Kidney (tissue), 14 donors: ENCODE results near the gene CEP20. TPM values are rescaled to one million over a fixed set of nuclear protein-coding genes. Genes with fewer than 3 reads are reported as not detected.

Experiments used
- DNase-seq, 5 donors: peaks; one replicate each; pipeline ENCODE4 v3.0.0-alpha.2; 2013 to 2020
- FAIRE-seq: peaks from 2 replicates; lab custom pipeline; 2012; peaks lifted over from hg19 to GRCh38; lab: Jason Lieb, UNC
- H3K27ac ChIP-seq, 2 donors: one replicate each; pipeline ENCODE4 v1.7.0; 2013; ENCODE audit warnings: low read depth in 2 of 2, low read length in 2 of 2, inconsistent platforms in 1 of 2
- H3K27me3 ChIP-seq: one replicate; pipeline ENCODE4 v1.7.1; 2013; ENCODE audit warnings: low read length, inconsistent platforms; ENCODE audit not compliant: control insufficient read depth, insufficient read depth
- H3K36me3 ChIP-seq, 3 donors: one replicate each; pipeline versions ENCODE4 v1.7.0 to v1.7.1; 2013; ENCODE audit warnings: low read length in 3 of 3, control low read depth in 1 of 3, inconsistent platforms in 1 of 3; ENCODE audit not compliant: insufficient read depth in 3 of 3, control insufficient read depth in 2 of 3
- H3K4me1 ChIP-seq, 3 donors: one replicate each; pipeline versions ENCODE4 v1.7.0 to v1.7.1; 2013; ENCODE audit warnings: low read length in 3 of 3, inconsistent platforms in 1 of 3, low read depth in 1 of 3; ENCODE audit not compliant: control insufficient read depth in 2 of 3, insufficient read depth in 2 of 3
- H3K4me3 ChIP-seq, 3 donors: one replicate each; pipeline versions ENCODE4 v1.7.0 to v1.8.1; 2013; ENCODE audit warnings: low read length in 3 of 3, control low read depth in 1 of 3, inconsistent platforms in 1 of 3
- H3K9ac ChIP-seq, 3 donors: one replicate each; pipeline versions ENCODE4 v1.7.0 to v1.7.1; 2013; ENCODE audit warnings: low read length in 3 of 3, control low read depth in 1 of 3, inconsistent platforms in 1 of 3
- H3K9me3 ChIP-seq, 3 donors: one replicate each; pipeline versions ENCODE4 v1.7.0 to v1.7.1; 2013; ENCODE audit warnings: low read length in 3 of 3, control low read depth in 1 of 3, inconsistent platforms in 1 of 3; ENCODE audit not compliant: control insufficient read depth in 2 of 3, insufficient read depth in 1 of 3
- intact Hi-C: fragments of 100-400 bp; cut with DNase I; formaldehyde crosslinking; loops from one replicate; pipeline ENCODE4 v1.11.1; 2022
- polyA plus RNA-seq: library from polyadenylated mRNA; stranded (reverse); fragments of 350-450 nt; fragmentation: Illumina TruSeq; extraction: RNeasy Lipid Tissue Mini Kit (QIAGEN cat#74804); gene quantifications from one replicate; pipeline ENCODE4 v1.2.3, GENCODE V29; 2014; ENCODE audit warnings: low read depth, low replicate concordance; ENCODE audit not compliant: insufficient read depth
- total RNA-seq: library from RNA; stranded (reverse); fragmentation: NEBNext Ultra II Directional; extraction: Animal tissue kit (Norgen Biotek cat#: 25700); gene quantifications from one replicate; pipeline ENCODE4 v1.2.1, GENCODE V29; 2021
- TF ChIP-seq, protein P1 (sequence below): IDR thresholded peaks from 3 replicates; pipeline ENCODE4 v1.5.1; 2012; ENCODE audit warnings: mild to moderate bottlenecking, moderate library complexity, borderline replicate concordance; ENCODE audit not compliant: insufficient read depth; ENCODE audit errors: extremely low read depth
- donor health status: control.
- donor health status: control.
- donor health status: control.
- donor health status: control.
- donor health status: control.
- donor health status: DM: yes; HTN: yes; CAD: no.
- donor health status: Normal renal cell carcinoma (clear cell type).

CEP20 gene
- total and polyA plus RNA-seq, 2 donors from 2014 or later = 24.8 to 28.9 TPM

DNA sequence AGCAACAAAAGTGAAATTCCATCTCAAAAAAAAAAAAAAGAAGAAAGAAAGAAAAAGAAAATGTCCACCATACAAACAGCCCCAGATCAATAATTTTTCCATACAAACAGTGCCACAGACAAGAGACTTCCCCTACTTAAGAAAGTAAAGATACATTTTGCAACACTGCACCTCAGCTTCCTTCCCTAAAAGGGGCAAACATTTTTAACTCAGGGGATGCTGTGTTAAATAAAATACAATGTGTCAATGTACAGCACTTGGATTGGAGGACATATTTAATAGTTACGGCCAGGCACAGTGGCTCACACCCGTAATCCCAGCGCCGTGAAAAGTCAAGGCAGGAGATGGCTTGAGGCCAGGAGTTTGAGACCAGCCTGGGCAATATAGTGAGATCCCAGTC, 53.9 kb downstream of the CEP20 start:
- no peaks in the 10 kb centered on the region for H3K9me3 ChIP-seq
- no peak overlapping the region for H3K4me3 ChIP-seq
- no peak overlapping the region for H3K9ac ChIP-seq
- H3K27ac ChIP-seq = no peak overlapping the region
- no peaks in the 10 kb centered on the region for H3K36me3 ChIP-seq
- intact Hi-C loops = no loop called here
- FAIRE-seq (no peak), DNase-seq (no peak)
- no peaks in the 10 kb centered on the region for H3K27me3 ChIP-seq
- no peaks in the 10 kb centered on the region for H3K4me1 ChIP-seq
- TF ChIP-seq, protein P1, sequence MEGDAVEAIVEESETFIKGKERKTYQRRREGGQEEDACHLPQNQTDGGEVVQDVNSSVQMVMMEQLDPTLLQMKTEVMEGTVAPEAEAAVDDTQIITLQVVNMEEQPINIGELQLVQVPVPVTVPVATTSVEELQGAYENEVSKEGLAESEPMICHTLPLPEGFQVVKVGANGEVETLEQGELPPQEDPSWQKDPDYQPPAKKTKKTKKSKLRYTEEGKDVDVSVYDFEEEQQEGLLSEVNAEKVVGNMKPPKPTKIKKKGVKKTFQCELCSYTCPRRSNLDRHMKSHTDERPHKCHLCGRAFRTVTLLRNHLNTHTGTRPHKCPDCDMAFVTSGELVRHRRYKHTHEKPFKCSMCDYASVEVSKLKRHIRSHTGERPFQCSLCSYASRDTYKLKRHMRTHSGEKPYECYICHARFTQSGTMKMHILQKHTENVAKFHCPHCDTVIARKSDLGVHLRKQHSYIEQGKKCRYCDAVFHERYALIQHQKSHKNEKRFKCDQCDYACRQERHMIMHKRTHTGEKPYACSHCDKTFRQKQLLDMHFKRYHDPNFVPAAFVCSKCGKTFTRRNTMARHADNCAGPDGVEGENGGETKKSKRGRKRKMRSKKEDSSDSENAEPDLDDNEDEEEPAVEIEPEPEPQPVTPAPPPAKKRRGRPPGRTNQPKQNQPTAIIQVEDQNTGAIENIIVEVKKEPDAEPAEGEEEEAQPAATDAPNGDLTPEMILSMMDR = no peak

- Histone ChIP-seq H3K4me1 (no peaks in the 10 kb centered on the region), H3K4me3 (no peak overlapping the region), H3K27ac (no peak overlapping the region), H3K36me3 (no peaks in the 10 kb centered on the region), H3K27me3 (no peaks in the 10 kb centered on the region), H3K9me3 (no peaks in the 10 kb centered on the region), H3K9ac (no peak overlapping the region)
- intact Hi-C loops = no loop called here
- TF ChIP-seq, protein P1 = no peak
- DNase-seq = peak in 2 of 5 donors; percentile 46 to 50
- no peak for FAIRE-seq
Measured at GRCh38 chr16:15833541-15833940, 54.9 kb downstream of the CEP20 start.

DNA sequence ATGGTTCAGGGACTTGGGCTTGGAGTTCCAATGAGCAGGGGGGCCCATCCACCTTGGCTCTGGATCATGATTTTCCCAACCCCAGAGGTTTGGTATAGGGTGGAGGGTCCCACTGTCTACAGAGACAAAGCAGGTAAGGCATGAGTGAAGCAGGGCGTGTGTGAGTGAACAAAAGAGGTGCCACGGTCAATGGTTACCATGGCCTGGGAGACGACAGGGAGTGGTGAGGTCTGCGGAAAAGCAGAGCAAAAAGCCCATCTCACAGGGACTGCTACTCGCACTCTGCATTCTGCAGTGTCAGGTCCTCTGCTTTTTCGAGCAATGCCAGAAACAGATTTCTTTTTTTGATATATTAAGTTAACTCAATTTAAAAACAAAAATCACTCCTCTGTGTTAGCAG, 56.2 kb downstream of the CEP20 start:
- Histone ChIP-seq H3K36me3 (no peaks in the 10 kb centered on the region), H3K27me3 (no peaks in the 10 kb centered on the region), H3K4me1 (no peaks in the 10 kb centered on the region), H3K27ac (no peak overlapping the region), H3K9ac (no peak overlapping the region), H3K9me3 (no peaks in the 10 kb centered on the region), H3K4me3 (no peak overlapping the region)
- FAIRE-seq = no peak
- TF ChIP-seq, protein P1 = no peak
- intact Hi-C loops = no loop called here
- DNase-seq = no peak

- Histone ChIP-seq H3K9me3 (no peaks in the 10 kb centered on the region), H3K36me3 (no peaks in the 10 kb centered on the region), H3K27ac (no peak overlapping the region), H3K27me3 (no peaks in the 10 kb centered on the region), H3K4me1 (no peaks in the 10 kb centered on the region), H3K9ac (no peak overlapping the region), H3K4me3 (no peak overlapping the region)
- TF ChIP-seq, protein P1 = no peak
- intact Hi-C loops = no loop called here
- DNase-seq (no peak), FAIRE-seq (no peak)
Measured at GRCh38 chr16:15830832-15831451, 57.5 kb downstream of the CEP20 start.
